ENCODE measurements around the gene FEZ2. TPM values are rescaled to one million over a fixed set of nuclear protein-coding genes. Genes with fewer than 3 reads are reported as not detected.

Gene FEZ2
- total and polyA plus RNA-seq, 2 of the 13 experiments (the other 11 are each of a cell fraction or from before 2014, with no cell fraction given), result 42.5 to 59.1 TPM

GRCh38 chr2:36568516-36569246 lies 29.3 kb downstream of the FEZ2 start:
- no TSS peak for BruUV-seq (replicated peaks)
- FAIRE-seq, result no peak
- no peak overlapping the region for H3K27ac ChIP-seq (ENCODE audit: extremely low read length, insufficient read depth, low read length)

GRCh38 chr2:36567711-36568408 lies 30.1 kb downstream of the FEZ2 start:
- Histone ChIP-seq H3K9ac (ENCODE audit: insufficient read depth, low read depth, low read length) (no peak overlapping the region), H3K27me3 (ENCODE audit: control insufficient read depth in 1 of 2, insufficient read depth in 2 of 2, low read length in 2 of 2) (no peaks in the 10 kb centered on the region), H3K79me2 (ENCODE audit: insufficient read depth, low read length) (no peaks in the 10 kb centered on the region), H3K36me3 (replicated peaks in 1 of 2; ENCODE audit: control insufficient read depth in 1 of 2, insufficient read depth in 2 of 2, low read length in 2 of 2) (peaks cover 2 to 38% of the 10 kb centered on the region in 2 experiments; a peak in 4 of 5 replicates), H3K9me3 (ENCODE audit: low read length) (no peaks in the 10 kb centered on the region), H3K4me2 (ENCODE audit: low read depth, low read length) (no peak overlapping the region), H3K4me3 (replicated peaks in 1 of 3; ENCODE audit: insufficient read depth in 1 of 3, low read depth in 2 of 3, low read length in 3 of 3) (no peak overlapping the region), H2AFZ (ENCODE audit: low read length) (no peak overlapping the region), H4K20me1 (ENCODE audit: insufficient read depth, low read length) (no peaks in the 10 kb centered on the region), H3K27ac (ENCODE audit: extremely low read length, insufficient read depth, low read length) (no peak overlapping the region), H3K4me1 (ENCODE audit: insufficient read depth, low read length) (peaks cover 15% of the 10 kb centered on the region)
- TF ChIP-seq ZNF800 (CRISPR knock-in tag; IDR thresholded peaks at IDR 0.05), result no peak
- TF ChIP-seq SALL2 (CRISPR knock-in tag; IDR thresholded peaks at IDR 0.05), result no peak
- no peak for TF ChIP-seq MAX (IDR thresholded peaks at IDR 0.05)
- no peak for TF ChIP-seq ZNF556 (CRISPR knock-in tag; IDR thresholded peaks at IDR 0.05; ENCODE audit: borderline replicate concordance)
- TF ChIP-seq HNRNPK (IDR thresholded peaks at IDR 0.05; ENCODE audit: low read depth, low read length, poor library complexity, severe bottlenecking), result peak; percentile 58
- BruUV-seq (replicated peaks), result no TSS peak
- ATAC-seq (no peak), DNase-seq (ENCODE audit: low spot score) (no peak), FAIRE-seq (no peak)
- ChIA-PET CTCF (ENCODE audit: low intra/inter-chr PET ratio, low total read pairs) (no interaction called here), POLR2A (no interaction called here)
- in situ Hi-C loops (cut with HindIII; ENCODE audit: extremely low pct_ligation_motif_present, low pct_unique_long_range_greater_than_20kb) (no loop called here), intact Hi-C loops (cut with micrococcal nuclease; ENCODE audit: unreplicated experiment) (no loop called here)
- 98% methylated on average over 6 of the region's 6 CpGs for WGBS (ENCODE audit: low lambda C conversion rate)

More at GRCh38 chr2:36568516-36569246, 29.3 kb downstream of the FEZ2 start:
- POLR2A ChIA-PET, result no interaction called here
- Histone ChIP-seq H3K9ac (ENCODE audit: insufficient read depth, low read depth, low read length) (no peak overlapping the region), H3K36me3 (replicated peaks in 1 of 2; ENCODE audit: control insufficient read depth in 1 of 2, insufficient read depth in 2 of 2, low read length in 2 of 2) (peaks cover 2 to 44% of the 10 kb centered on the region in 2 experiments; a peak in 4 of 5 replicates), H3K4me2 (ENCODE audit: low read depth, low read length) (no peak overlapping the region), H2AFZ (ENCODE audit: low read length) (no peak overlapping the region), H3K4me1 (ENCODE audit: insufficient read depth, low read length) (peaks cover 7% of the 10 kb centered on the region), H3K27me3 (ENCODE audit: control insufficient read depth in 1 of 2, insufficient read depth in 2 of 2, low read length in 2 of 2) (no peaks in the 10 kb centered on the region), H3K79me2 (ENCODE audit: insufficient read depth, low read length) (no peaks in the 10 kb centered on the region), H3K4me3 (replicated peaks in 1 of 3; ENCODE audit: insufficient read depth in 1 of 3, low read depth in 2 of 3, low read length in 3 of 3) (no peak overlapping the region), H3K9me3 (ENCODE audit: low read length) (no peaks in the 10 kb centered on the region), H4K20me1 (ENCODE audit: insufficient read depth, low read length) (no peaks in the 10 kb centered on the region)
- ATAC-seq (no peak), DNase-seq (ENCODE audit: low spot score) (no peak)
- TF ChIP-seq FOXK2 (IDR thresholded peaks at IDR 0.05), result no peak
- TF ChIP-seq CSRNP1 (CRISPR knock-in tag; IDR thresholded peaks at IDR 0.05), result 0 out of 2 replicates have a peak, but pooled peaks have one; percentile 28
- intact Hi-C loops (cut with micrococcal nuclease; ENCODE audit: unreplicated experiment), result no loop called here
- CTCF ChIA-PET (ENCODE audit: low intra/inter-chr PET ratio, low total read pairs), result no interaction called here
- in situ Hi-C loops (cut with HindIII; ENCODE audit: extremely low pct_ligation_motif_present, low pct_unique_long_range_greater_than_20kb), result no loop called here
- 96% methylated on average over 6 of the region's 6 CpGs for WGBS (ENCODE audit: low lambda C conversion rate)
